Ovary (tissue), 3 donors: ENCODE measurements around the gene KRTAP10-8.

Experiments used
- POLR2A ChIP-seq: fragments of 450-650 bp; IDR thresholded peaks from one replicate; pipeline ENCODE4 v1.6.1; 2017; ENCODE audit warnings: antibody characterized with exemption, mild to moderate bottlenecking, moderate library complexity
- TF ChIP-seq, protein P1 (sequence below), 3 donors: fragments of 450-650 bp in 2 of 3; fragments of 200-600 bp in 1 of 3; IDR thresholded peaks; one replicate each; pipeline versions ENCODE4 v1.5.1 to v1.8.0; 2016 to 2022; ENCODE audit warnings: antibody characterized with exemption in 3 of 3, mild to moderate bottlenecking in 1 of 3
- donor health status: DM: no; HTN: no; CAD: no.

GRCh38 chr21:44592446-44593311 lies 19.2 kb upstream of the KRTAP10-8 start, which contains the start of gene KRTAP10-6:
- TF ChIP-seq, protein P1, sequence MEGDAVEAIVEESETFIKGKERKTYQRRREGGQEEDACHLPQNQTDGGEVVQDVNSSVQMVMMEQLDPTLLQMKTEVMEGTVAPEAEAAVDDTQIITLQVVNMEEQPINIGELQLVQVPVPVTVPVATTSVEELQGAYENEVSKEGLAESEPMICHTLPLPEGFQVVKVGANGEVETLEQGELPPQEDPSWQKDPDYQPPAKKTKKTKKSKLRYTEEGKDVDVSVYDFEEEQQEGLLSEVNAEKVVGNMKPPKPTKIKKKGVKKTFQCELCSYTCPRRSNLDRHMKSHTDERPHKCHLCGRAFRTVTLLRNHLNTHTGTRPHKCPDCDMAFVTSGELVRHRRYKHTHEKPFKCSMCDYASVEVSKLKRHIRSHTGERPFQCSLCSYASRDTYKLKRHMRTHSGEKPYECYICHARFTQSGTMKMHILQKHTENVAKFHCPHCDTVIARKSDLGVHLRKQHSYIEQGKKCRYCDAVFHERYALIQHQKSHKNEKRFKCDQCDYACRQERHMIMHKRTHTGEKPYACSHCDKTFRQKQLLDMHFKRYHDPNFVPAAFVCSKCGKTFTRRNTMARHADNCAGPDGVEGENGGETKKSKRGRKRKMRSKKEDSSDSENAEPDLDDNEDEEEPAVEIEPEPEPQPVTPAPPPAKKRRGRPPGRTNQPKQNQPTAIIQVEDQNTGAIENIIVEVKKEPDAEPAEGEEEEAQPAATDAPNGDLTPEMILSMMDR (IDR thresholded peaks at IDR 0.05) = no peak
- no peak for TF ChIP-seq POLR2A
